Measurements from ENCODE around the gene STX10.

The STX10 gene

DNA sequence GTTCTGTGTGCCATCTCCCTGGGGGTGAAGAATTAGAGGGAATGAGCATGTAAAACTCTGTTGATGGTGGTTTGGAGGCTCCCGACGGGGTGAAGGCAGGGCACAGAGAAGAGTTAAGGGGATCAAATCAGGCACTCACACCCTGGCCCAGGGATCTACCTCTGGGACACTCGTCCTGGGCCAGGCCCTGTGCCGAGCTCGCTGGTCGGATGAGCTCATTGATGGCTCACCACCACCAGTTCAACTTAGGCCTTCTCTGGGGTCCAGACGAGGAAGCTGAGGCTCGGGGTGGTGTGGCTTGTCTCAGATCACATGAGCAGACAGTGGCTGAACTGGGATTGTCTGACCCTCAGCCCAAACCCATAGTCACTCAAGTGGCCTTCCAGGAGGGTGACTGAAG, 30.5 kb downstream of the STX10 start:
- no peak for DNase-seq (ENCODE audit: low read depth in 2 of 2)

DNA sequence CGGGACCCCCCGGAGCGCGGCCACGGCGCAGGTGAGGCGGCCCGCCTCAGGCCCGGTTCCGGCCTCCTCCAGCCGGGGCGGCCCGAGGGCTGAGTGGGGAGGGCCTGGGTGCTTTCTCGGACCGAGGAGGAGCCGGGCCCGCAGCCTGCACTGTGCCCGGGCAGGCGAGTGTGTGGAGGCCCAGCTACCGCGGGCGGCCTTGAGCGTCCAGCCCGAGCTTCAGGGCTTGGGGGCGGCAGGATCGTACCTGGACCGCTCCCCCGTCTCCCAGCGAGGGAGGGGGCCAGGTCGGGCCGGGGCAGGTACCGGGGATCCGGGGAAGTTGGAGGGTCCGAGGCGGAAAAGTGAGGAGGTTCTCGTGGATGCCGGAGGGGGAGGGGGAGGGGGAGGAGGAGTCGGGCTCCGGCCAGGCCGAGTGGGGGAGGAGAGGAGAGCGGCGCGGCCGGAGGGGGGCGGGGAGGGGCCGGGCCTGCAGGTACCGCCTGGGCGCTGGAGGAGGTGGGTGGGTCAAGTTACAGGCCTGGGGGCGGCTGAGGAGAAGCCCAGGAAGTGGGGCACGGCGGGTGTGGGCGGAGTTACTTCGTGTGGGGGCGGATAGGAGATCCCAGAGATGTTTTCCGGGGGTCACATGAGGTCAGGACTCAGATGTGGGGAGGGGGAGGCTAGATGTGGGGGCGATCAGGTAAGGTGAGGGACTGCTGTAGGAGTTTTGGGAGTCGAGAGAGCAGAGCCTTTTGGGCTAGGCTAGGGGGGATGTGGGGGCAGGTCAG, 31.6 kb downstream of the STX10 start:
- peak in 1 of 2 donors; percentile 41 for DNase-seq (ENCODE audit: low read depth in 2 of 2)

DNA sequence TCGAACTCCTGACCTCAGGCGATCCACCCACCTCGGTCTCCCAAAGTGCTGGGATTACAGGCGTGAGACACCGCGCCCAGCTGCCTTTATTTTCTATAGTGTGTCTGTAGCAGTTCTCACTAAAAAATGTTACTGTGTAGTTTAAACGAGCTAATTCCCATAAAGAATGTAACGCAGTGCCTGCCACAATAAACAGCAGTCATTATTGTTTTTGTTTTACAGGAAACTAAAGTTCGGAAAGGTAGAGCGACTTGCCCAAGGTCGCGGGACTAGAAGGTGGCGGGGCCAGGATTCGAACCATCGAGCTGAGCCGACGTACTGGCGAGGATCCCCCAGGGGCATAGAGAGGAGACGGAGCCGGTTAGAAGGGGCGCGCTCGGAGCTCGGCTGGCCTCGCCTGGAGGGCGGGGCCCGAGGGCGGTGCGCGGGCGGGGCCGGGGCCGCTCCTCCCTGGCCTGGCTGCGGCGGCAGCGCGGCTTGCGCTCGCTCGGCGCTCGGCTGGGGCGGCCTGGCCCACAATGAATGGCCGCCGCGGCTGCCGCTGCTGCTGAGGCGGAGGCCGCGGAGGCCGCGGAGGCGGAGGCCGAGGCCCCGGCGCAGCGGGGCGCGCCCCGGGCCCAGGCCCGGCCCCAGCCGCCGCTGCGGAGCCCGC, 32.3 kb downstream of the STX10 start, which contains the start of gene NACC1:
Gene NACC1, plus strand, starts transcription at position 493 of the 652 bp plus-strand sequence. CDS start 16,944 bp downstream, outside the sequence.
- DNase-seq (ENCODE audit: low read depth in 2 of 2), result peak; percentile 80 to 82

DNA sequence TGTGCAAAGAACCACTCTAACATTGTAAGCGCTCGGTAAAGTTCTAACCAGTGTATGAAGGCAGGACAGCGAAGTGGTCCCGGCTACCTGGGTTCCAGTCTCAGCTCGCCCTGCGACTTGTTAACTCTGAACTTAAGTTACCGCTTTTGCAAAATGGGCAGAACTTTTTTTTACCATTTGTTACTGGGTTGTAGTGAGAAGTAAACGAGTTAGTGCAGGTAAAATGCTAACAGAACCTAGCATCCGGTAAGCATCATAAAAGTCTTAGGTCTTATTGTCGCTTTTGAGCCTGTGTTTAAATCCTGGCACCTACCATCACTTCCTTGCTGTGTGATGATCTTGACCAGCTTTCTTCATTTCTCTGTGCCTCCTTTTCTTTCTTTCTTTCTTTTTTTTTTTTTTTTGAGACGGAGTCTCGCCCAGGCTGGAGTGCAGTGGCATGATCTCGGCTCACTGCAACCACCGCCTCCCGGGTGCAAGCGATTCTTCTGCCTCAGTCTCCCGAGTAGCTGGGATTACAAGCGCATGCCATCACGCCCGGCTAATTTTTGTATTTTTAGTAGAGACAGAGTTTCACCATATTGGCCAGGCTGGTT, 32.9 kb downstream of the STX10 start:
- DNase-seq (ENCODE audit: low read depth in 2 of 2), result no peak

DNA sequence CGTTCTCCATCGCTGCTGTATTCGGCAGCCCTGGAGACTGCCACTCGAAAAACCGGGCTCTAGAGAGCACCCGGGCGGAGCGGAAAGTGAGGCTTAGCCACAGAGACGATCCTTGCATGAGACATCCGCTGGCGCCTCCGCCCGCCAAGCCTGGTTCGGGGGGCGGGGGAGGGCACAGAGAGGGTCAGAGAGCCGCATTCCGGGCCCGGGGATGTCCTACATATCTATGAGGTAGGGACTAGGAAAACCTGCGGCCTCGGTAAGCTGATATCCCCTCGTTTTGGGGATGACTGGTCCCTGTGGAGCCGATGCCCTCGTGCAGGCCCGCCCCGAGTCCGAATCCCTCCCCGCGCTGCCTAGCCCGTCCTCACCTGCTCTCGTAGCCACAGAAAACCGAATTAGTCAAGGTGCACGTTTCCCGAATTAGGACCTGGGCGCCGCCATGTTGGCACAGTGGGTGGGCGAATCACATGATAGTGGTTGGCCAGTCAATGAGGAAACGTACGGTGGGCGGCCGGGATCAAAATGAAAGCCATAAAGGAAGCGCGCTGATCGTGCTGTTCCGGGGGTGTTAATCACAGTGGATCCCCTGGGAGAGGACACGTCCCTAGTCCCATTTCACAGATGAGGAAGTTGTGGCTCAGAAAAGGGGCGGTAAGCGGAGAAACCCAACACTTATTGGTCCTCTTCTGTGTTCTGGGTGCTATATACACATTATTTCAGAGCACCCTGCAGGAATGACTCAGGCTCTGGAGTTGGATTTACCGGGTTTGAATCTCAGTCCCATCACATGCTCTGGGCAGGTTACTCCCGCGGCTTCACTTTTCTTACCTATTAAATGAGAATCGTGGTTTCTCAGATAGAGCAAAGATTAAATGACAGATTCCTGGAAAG, 33.6 kb downstream of the STX10 start, which contains the start of gene TRMT1:
Gene TRMT1, minus strand, starts transcription at position 459 of the 894 bp plus-strand sequence. Its CDS starts 341 bp downstream, at position 118.
- DNase-seq (ENCODE audit: low read depth in 2 of 2), result peak; percentile 82 to 94

DNA sequence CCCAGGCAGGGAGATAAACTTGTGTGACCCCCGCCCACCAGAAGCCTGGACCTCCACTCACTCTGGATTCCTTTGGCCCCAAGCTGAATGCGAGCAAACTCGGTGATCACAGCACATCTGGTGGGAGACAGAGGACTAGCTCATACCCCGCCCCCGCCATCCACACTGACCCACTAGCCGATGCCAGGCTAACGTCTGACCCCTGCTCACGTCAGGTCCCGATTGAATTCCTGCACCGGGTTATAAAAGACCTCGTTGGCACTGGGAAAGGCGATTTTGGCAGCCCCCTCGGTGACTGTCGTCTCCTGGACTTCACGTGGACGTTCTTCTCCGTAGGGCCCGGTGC, 34.3 kb downstream of the STX10 start:
- no peak for DNase-seq (ENCODE audit: low read depth in 2 of 2)

DNA sequence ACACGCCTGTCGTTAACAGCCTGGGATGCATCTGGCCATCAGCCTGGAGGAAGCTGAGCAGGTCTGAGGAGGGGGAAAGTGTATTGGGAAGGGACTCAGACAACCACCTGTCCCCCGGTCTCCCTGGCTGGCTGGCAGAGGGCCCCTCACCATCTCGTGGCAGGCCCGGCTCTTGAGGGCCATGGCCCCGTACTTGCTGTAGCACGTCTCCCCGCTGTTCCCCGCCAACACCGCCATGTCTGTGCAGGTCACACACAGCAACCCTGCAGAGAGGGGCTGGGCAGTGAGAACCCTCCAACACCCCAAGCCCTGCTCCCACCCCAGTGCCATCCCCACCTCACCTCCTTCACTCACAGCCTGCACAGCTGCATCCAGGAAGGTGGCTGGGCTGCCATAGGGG, 37.6 kb downstream of the STX10 start:
- no peak for DNase-seq (ENCODE audit: low read depth in 2 of 2)

DNA sequence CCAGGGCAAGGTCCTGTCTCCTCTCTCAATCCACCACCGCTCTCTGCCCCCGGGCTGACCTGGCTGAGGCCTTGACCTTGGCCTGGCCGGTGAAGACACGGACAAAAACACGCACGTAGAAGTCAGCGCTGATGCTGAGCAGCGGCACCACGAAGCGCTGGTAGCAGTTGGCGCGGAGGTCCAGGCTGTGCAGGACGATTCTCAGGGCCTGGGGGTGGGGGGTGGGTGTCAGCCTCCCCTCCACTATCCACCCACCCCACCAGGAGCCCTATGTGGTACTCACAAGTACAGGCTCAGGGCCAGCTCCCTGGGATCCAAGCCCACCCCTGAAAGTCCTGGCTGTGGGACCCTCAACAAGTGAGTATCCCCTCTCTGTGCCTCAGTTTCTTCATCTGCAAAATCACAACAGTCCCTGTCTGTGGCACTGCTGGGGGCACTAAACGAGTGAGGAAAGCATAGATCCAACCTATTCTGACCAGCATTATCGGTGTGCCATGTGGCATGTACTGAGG, 40.0 kb downstream of the STX10 start:
- DNase-seq (ENCODE audit: low read depth in 2 of 2), result no peak

DNA sequence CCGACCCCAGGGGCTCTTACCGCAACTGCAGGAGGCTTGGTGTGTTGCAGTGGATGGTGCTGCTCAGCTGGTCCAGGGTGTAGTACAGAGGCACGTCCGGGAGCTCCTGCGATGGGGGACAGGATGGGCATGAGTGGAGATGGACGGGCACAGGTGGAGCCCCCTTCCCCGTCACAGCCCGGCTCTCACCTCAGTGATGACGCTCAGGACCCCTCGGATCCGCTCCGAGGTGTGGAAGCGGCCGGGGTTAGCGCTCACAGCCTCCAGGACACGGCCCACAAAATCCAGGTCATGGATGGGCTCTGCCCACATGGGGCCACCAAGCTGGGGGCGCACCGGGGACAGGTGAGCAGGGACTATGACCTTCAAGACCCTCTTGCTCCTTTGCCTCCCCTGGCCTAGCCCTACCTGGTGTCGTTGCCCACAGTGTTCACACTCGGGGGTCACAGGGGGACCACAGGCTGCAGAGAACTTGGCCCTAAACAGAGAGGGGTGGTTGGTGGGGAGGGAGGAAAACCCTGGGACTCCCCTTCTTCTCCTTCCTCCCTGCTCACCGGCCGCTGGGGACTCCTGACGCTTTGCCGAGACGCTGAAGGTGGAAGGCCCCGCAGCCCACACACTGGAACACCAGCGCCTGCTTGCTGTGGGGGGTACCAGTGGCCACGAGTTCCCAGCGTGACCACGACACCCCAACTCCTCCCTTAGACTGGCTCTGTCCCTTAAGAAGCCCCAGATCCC, 40.6 kb downstream of the STX10 start:
- DNase-seq (ENCODE audit: low read depth in 2 of 2), result no peak

DNA sequence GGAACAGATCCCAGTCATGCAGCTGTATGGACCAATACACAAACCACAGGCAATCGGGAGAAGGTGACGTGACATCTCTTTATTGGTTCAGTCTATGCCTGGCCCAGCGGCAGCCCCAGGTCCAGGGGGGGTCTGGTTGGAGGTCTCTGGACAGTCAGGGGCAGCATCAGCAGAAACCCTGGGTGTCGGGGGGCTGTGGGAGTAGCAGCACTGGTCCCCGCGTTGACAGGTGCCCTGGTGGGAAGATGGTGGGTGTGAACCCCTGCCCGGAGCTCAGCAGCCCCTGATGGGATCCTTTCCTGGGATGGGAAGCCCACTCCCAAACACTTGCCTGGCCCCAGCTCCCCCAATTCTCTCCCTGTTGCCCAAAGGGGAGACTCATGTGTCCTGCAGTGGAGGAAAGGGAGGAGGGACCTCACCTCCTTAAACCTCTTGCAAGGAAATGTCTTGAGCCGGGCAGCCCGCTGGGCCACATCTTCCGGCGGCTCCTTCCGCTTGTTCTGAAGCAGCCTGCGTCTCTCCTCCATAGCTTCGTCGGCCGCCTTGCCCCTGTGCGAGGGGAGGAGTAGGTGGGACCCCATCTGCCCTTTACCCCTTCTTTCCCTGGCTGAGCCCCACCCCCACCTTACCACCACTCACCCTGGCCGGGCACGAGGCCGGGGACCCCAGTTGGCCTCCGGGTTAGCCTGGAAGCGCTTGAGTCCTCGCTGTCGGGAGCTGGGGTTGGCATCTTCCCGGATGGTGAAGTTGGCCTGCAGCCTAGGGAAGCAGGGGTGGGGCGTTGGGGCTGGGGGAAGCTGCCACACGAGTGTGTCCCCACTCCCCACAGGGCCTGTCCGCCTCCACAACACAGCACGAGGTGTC, 45.1 kb downstream of the STX10 start:
- DNase-seq (ENCODE audit: low read depth in 2 of 2), result no peak

DNA sequence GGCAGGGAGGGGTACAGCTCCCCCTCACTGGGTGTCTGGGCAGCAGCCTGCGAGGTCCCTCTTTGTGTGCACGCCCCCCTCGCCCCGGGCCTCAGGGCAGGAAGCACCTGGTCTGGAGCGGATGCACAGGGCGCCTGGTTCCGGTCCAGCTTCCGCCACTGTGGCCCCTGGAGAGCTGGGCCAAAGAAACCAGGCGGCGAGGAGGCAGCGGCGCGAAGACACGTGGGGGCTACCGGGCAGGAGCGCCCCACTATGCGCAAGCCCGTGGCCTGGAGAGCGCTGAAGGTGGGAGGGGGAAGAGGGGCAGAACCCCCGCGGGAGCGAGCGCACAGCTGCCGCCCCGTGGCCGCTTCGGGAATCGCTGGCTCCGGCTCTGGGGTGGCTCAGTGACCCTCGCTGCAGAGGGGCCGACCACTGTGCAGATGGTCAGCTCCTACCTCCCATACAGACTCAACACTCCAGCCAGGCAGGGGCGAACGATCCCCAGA, 45.8 kb downstream of the STX10 start:
- DNase-seq (ENCODE audit: low read depth in 2 of 2), result peak; percentile 50 to 58

DNA sequence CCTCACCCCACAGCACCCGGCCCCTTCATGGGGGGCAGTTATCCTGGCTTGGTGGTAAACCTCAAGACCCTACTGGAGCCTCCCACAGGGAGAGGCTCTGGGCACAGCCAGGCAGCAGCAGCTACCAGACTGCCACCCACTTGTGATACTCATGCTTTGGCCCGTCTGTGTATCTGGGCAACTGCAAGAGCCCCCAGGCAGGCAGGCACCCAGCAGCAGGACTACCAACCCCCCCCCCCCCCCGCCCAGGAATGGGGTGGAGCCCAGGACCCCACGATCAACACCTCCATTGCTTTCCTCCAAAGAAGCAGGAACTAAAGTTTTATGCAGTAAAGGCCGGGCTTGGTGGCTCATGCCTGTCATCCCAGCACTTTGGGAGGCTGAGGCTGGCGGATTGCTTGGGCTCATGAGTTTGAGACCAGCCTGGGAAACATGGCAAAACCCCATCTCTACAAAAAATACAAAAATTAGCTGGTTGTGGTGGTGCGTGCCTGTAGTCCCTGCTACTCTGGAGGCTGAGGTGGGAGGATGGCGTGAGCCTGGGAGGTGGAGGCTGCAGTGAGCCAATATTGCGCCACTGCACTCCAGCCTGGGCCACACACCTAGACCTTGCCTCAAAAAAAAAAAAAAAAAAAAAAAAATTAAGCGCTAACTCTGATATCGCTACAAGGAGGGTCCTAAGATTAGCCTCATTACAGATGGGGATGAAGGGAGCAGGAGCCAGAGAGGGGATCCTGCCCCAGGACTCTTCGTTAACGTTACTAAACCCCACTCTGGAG, 46.4 kb downstream of the STX10 start:
- no peak for DNase-seq (ENCODE audit: low read depth in 2 of 2)

DNA sequence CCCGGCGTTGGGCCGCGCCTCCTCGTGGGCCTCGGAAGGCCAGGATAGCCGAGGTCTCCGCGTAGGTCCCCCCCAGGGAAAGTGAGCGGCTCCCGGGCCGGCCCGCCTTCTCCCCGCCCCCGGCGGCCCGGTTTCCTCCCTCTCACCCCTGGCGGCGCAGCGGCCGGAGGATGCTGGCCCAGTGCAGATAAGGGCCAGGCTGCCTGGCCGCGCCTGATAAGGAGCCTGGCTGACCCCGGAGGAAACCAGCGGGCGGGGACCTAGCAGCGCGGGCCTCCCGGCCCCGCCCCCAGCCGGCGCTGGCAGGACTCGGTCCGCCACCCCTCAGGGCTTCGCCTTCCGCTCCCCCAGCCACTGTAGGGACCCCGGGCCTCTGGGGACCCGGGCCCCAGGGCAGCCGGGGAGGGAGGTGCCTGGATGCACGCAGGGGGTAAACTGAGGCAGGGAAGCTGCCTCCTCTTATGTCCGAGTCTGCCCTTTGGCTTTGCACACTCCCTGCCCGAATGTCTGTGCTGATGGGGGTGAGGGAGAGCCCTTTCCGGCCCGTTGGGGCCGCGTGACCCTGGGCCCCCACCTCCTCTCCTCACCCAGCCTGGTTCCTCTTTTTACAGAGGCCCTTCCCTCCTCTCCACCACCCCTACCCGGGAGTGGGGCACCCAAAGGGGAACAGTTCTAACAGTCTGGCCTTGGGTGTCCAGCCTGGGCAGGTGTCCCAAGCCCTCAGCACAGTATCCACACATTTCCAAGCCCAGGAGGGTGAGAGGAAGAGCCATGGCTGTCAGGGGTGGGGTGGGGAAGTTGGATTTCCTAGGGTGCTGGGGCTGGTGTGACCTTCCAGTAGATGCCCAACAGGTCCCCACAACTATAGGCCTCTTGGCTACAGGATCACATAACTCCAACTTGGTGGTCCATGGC, 47.3 kb downstream of the STX10 start, which contains the start of gene LYL1:
Gene LYL1, minus strand, starts transcription at position 193 of the 915 bp plus-strand sequence. CDS start 1,687 bp downstream, outside the sequence.
- DNase-seq (ENCODE audit: low read depth in 2 of 2), result no peak

DNA sequence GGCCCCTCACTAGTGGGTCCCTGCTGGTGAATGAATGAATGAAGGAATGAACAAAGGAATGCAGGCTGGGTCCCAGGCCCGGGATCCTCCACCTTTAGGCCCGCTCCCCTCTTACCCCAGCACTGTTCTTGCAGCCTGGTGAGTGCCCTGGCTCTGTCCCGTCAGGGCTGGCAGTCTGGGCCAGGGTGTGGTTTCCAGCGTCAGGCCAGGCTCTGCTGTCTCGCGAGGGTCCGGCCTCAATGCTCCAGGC, 47.8 kb downstream of the STX10 start:
- no peak for DNase-seq (ENCODE audit: low read depth in 2 of 2)

DNA sequence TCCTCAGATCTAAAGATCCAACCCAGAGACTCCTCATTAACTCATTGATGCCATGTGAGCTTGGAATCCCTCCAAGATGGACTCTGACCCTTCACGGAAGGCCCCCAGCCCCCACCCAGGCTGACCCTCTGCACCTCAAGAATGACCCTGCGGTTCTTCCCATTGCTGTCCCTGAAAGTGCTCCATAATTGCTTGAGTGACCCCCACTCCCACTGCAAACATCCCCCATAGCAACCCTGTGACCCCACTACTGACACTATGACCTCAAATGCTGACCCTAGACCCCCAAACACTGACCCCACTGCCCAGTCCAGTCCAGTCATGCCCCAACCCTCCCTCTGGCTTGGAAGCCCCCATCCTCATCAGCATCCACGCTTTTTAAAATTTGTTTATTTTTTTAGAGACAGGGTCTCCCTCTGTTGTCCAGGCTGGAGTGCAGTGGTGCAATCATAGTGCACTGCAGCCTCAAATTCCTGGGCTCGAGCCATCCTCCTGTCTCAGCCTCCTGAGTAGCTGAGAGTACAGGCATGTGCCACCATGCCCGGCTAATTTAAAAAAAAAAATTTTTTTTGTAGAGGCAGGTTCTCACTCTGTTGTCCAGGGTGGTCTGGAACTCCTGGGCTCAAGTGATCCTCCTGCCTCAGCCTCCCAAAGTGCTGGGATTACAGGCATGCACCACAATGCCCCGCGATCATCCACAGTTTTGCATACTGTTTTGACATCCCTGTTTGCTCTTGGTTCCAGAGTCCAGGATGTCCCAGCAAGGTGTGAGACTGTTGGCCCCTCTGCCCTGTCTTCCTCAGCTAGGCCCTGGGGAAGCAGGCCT, 48.4 kb downstream of the STX10 start:
- DNase-seq (ENCODE audit: low read depth in 2 of 2), result no peak

DNA sequence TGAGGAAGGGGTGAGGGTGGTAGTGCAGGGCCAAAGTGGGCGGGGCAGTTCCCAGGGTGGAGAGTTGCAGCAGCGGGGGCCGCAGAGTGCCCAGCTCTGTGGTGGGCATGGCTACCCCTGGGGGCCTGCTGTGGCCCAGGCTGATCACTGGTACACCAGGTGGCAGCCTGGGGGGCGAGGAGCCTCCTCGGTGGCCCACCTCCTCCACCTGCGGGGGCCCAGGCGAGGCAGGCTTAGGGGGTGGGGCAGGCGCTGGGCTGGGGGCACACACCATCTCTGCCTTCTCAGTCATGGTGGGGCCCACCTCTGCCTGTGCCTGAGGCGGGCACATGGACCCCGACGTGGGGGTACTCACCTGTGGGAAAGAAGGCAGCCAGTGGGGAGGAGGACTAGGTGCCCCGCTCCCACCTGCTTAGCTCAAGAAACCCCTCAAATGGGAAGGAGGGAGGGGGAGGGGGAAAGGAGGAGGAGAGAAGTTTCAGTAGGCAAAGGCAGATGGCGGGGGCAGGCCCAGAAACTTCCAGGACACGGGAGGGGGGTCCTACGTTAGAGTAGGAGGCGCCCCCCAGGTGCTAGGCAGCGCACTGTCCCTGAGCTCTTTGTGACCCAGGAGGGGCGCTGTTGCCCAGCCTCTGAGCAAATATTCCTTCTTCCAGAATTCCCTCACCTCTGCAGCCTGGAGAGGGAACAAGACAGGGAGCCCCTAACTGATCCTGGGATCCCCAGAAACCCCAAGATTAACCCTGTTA, 49.2 kb downstream of the STX10 start:
- no peak for DNase-seq (ENCODE audit: low read depth in 2 of 2)

Measured in activated CD4-positive, alpha-beta T cell treated with anti-CD3 and anti-CD28 coated beads for 24 hours (primary cell).